ENCODE results near the gene CISD3.

CISD3 gene, protein sequence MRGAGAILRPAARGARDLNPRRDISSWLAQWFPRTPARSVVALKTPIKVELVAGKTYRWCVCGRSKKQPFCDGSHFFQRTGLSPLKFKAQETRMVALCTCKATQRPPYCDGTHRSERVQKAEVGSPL

DNA sequence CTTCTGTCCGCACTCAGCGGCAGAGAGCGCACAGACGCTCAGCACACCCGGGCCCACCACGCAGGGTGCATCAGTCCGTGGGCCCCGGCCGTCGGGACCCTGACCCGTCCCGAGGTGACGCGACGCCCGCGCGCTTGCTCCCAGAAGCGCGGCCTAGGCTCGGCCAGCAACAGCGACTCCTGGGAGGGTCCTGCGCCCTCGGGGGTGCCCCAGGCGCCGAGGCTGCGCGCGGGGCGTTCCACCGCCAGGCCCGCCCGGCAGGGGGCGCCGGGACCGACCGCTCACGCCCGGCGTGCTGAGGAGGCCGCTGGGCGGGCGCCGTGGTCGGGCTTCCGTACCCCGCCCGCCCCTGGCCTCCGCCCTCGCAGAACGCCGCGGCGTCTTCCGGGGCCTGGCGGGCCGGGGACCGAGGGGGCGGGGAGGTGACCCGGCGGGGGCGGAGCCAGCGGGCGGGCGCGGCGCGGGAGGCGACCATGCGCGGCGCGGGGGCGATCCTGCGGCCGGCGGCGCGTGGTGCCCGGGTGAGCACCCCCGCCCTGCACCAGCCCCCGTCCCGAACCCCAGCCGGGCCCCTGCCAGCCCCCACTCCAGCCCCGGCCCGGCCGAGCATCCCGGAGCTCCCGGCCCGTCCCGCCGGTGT lies at the start of gene CISD3:
Gene CISD3 (plus strand): TSS at position 456 of the 640 bp plus-strand sequence. CDS start 18 bp downstream, at position 474.
- no peak for FAIRE-seq
- DNase-seq (ENCODE audit: insufficient read length, low spot score), result peak; percentile 92

DNA sequence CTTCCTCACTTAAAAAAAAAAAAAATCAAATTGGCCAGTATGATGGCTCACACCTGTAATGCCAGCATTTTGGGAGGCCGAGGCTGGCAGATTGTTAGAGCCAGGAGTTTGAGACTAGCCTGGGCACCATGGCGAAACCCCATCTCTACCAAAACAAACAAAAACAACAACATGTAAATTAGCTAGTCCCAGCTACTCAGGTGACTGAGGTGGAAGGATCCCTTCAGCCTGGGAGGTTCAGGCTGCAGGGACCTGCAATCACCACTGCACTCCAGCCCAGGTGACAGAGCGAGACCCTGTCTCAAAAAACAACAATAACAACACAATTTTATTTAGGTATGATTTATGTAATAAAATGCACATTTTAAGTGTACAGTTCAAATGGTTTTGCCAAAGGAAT lies 49.0 kb upstream of the CISD3 start:
- FAIRE-seq (no peak), DNase-seq (ENCODE audit: insufficient read length, low spot score) (no peak)

DNA sequence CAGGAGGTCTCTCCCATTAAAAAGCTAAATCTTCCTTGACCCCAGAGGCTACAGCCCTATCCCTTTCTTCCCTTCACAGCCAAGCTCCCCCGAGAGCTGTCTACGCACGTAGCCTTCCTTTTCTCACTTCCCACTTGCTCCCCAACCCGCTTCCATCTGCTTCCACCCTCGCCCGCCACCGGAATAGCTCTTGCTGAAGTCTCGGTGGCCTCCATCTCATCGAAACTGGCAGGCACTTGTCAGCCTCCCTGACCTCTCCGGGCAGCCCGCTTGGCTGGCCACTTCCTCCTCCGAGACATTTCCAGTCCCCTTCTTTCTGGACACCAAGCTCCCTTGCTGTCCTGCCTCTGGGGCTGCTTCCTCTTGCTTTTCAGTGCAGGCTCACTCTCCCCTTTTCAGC lies 44.6 kb upstream of the CISD3 start:
- FAIRE-seq, result no peak
- DNase-seq (ENCODE audit: insufficient read length, low spot score), result no peak

DNA sequence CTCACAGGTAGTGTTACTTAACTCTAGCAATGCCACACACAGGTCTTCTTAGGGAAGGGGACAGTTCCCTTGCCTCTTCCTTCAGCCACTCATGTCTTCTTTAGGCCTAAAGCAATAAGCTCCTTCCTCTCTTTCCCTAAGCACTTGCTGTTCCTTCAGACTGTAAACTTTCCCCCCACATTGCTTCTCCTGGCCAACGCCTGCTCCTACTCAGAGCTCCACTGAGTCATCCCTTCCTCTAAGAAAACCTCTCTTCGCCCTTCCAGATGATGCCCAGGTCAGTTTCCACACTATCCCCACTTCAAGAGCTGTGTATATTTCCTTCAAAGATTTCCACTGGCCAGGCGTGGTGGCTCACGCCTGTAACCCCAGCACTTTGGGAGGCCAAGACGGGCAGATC lies 42.9 kb upstream of the CISD3 start:
- DNase-seq (ENCODE audit: insufficient read length, low spot score) (no peak), FAIRE-seq (no peak)

DNA sequence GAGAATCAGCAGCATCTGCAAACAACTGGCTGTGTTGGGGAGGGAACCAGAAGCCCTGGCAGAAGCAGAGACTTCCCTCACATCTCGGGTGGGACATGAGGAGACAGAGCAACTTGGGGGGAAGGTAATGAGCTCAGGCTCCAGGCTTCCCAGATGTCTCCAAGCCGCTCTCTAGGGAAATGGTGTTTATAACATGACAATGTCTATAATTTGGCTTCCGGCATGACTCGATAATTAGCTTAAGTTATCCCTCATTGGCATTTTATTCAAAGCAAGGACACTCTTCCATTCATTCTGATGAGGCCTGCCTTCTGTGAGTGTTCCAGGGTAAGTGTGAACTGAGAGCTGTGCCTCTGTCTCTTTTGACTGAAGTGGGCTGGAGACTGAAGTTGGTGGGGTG lies 39.8 kb upstream of the CISD3 start:
- DNase-seq (ENCODE audit: insufficient read length, low spot score), result no peak
- no peak for FAIRE-seq

DNA sequence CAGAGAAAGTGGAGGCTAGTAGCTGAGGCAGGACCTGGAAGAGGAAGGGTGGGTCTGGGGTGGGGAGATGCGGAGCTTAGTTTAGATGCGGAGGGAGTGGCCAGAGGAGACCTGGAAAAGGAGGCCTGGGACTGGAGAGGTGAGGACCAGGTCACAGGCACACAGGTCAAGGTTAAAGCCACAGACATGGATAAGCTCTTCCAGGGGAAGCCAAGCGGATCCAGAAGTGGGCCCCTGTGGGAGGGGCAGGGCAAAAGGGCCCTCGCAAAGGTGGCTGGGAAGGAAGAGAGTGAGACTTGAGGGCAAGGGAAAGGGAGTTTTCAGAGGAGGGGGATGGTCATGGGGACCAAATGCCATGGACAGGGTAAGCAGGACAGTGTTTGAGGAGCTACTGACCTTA lies 39.0 kb upstream of the CISD3 start:
- DNase-seq (ENCODE audit: insufficient read length, low spot score), result no peak
- FAIRE-seq, result no peak

DNA sequence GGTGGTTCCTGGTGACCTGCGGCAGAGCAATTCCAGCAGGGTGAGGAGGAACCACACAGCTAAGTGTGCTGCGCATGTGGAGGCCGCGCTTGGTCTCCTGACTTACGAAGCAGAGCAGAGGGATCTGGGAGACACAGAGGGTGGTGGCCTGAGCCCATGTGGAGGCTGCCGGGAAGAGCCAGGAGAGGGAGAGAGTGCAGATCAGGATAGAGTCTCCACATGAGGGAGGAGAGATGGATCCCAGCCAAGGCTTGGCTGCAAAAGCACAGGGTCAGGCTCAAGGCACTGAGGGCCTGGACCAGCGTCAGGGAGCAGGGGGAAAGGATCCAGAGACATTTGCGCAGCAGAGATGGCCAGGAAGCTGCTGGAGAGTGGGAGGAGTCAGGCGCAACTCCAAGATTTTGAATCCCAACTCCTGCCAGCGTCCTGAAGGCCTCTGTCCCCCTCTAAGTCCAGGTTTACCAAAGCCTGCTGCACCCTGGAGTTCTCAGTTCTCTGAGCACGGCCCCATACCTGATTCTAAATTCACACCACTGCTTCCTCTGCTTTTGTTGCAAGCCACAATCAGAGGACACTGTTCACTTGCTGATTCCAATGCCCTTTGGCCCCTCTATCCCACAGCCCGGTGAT lies 36.3 kb upstream of the CISD3 start:
- DNase-seq (ENCODE audit: insufficient read length, low spot score), result no peak
- FAIRE-seq, result no peak

DNA sequence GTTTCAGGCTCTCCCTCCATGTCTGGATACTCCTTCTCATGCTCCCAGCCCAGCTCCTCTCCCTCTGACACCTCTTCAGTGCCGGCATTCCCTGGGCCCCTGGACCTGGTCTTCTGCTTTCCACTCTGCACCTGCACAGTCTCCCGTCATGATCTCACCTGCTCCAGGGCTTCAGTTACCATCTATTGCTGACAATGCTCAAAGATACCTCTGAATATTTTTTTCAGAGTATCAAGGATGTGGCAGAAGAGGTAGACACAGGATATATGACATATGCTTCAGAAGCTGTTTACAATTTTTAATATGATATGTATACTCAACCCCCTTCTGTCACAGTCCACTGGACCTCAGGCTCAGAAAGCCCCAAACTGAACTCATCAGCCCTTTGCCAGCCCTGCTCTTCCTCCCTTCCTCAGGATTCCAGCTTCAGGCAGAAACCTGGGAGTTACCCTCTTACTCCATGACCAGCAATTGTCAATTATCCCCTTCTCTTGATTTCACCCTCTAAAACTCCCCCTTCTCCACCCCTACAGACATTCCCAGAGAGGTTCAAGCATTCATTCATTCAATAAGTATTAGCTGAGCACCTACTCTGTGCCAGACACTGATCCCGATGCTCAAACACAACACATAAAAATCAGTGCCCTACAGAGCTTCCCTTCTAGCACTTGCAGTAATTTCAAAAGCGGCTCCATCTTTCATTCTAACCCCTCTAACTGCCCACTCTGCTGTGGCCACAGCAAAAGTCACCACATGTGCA lies 32.9 kb upstream of the CISD3 start:
- DNase-seq (ENCODE audit: insufficient read length, low spot score) (no peak), FAIRE-seq (no peak)

DNA sequence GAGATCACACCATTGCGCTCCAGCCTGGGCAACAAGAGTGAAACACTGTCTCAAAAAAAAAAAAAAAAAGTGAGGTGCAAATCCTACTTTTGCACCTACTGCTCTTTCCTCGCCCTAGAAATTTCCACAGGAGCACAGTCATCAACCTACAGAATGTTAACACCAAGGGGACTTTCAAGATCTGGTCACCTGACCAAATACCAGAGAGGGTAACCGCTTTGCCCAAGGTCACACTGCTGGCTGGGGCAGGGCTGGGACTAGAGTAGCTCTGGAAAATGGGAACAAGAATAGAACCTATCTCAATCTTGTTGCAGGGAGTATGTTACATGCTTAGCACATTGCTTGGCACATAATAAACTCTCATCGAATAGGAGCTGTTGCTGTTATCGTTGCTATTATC lies 31.4 kb upstream of the CISD3 start:
- FAIRE-seq (no peak), DNase-seq (ENCODE audit: insufficient read length, low spot score) (no peak)

DNA sequence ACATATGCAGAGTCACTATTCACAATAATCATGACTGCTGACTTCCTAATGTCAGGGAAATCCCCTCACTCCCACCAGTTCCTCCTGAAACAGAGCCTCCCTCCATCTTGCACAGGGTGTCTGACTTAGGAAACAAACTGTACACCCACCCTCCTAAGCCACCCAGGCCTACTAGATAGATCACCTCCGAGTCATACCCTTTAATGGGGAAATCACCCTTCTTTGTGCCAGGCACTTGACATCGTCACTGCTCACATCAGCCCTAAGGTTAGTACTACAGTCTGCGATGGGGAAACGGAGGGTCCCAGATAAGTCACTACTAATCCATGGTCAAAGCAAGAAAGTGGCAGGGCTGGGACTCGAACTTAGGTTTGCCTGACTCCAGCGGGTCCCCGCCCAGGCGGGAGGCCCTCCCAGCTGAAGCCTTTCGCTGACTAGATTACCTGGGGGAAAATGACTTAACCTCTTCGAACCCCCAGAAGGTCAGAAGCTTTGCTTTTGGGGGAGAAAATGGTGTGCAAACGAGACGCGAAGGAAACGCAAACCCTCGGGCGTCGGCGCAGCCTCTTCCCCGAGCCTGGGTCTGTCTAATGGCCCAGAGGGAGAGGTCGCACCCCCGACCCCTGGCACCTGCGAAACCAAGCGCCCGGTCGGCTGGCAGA lies 28.5 kb upstream of the CISD3 start:
- DNase-seq (ENCODE audit: insufficient read length, low spot score) (peak; percentile 63), FAIRE-seq (no peak)

DNA sequence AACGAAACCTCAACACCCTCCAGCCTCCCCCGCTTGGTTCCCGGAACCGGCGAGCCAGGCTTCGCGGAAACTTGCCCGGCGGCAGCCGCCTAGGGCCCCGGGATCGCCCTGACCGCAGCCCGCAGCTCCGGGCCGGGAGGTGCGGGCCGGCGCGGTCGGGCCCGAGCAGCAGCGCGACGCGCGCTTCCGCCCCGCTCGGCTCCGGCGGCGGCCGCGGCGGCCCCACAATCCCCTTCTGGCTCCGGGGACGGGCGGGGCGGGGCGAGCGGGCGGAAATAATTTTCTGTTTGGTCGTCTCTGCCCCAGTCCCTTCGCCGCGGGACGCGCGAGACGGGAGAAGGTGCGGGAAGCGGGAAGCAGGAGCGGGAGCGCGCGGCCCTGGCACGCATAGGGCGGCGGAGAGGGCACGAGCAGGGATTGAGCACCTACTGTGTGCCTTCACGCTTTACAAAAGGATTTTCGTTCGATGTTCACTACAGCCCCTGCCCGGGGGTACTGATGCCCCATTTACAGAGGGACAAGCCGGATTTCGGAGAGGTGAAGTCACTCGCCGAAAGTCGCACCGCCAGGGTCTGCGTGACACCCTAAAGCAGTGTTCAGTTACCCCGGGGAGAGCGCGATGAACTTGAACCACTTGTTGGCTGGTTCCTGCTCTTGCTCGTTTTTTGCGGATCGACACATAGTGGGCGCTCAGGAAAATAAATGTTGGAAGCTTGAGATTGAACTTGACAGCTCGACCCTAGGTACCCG lies 27.8 kb upstream of the CISD3 start:
- FAIRE-seq (no peak), DNase-seq (ENCODE audit: insufficient read length, low spot score) (peak; percentile 93)

DNA sequence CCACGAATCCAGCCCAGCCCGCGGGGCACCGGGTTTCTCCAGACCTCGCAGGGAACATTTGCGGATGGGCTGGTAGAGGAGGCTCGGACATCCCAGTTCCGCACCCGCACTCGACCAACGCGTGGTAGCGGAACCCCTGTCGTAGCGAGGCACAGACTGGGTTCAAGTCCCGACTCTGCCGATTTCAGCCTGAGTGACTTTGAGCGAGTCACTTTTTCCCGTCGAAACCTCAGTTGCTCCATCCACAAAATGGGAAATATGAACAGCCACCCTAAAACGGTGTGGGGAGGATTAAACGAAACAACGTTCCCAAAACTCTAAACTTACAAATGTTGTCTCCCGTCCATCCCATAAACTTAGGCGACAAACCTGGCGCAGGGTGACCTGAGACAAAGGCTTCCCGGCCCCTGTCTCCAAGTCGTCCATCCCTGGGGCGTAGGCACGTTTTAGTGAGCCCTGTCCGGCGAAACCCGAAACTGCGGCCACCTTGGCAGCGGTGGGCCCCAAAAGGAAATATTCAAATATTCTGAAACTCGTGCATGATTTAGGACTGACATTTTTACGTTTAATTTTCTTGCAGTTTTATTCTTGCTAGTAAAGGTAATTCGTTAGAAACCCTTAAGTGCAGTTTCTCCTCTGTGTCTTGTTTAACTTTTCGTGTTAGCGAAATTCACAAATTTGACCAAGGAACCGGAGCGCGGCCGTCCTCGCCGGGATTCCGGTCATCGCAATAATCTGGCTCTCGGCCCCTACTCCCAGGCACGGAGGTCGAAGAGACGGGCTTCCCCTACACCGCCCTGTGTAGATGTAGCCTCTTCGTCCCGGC lies 27.0 kb upstream of the CISD3 start:
- DNase-seq (ENCODE audit: insufficient read length, low spot score), result no peak
- FAIRE-seq, result no peak

DNA sequence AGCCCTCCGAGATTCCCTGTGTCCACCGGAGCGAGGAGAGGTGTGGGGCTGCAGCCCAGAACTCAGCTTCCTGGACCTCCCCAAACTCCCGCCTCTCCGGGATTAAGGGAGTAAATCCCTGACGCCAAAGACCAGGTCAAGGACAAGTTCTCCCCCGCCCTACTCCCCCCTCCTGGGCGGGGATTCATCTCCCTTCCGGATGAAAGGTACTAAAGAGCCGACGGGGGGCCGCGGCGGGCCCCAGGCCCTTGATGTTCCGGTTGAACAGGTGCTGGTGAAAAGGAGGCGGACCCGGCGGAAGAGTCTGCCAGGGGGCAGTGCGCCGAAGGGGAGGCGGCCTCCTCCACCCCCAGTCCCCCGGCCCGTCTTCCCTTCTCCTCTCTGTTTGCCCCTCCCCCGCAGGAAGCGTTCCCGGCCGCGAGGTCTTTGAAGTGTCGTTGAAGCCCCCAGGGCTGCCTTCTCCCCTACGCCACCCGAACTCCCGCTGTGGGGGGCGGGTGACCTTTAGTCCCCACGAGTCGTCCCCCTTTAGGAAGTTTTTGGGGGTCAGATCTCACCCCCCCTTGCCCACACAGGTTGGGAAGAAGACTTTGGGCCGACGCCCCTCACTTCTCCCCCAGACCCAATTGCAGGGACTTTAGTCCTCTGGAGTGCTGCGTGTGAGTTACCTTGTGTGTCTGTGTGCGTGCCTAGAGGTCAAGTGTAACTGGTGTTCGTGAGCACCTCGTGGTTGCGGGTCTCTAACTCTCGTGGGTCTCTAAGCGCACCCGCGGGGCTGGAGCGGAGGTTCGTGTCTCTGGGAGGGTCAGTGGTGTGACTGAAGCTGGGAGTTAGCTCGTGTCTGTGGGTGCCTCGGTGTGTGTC lies 26.2 kb upstream of the CISD3 start:
- DNase-seq (ENCODE audit: insufficient read length, low spot score), result no peak
- FAIRE-seq, result no peak

DNA sequence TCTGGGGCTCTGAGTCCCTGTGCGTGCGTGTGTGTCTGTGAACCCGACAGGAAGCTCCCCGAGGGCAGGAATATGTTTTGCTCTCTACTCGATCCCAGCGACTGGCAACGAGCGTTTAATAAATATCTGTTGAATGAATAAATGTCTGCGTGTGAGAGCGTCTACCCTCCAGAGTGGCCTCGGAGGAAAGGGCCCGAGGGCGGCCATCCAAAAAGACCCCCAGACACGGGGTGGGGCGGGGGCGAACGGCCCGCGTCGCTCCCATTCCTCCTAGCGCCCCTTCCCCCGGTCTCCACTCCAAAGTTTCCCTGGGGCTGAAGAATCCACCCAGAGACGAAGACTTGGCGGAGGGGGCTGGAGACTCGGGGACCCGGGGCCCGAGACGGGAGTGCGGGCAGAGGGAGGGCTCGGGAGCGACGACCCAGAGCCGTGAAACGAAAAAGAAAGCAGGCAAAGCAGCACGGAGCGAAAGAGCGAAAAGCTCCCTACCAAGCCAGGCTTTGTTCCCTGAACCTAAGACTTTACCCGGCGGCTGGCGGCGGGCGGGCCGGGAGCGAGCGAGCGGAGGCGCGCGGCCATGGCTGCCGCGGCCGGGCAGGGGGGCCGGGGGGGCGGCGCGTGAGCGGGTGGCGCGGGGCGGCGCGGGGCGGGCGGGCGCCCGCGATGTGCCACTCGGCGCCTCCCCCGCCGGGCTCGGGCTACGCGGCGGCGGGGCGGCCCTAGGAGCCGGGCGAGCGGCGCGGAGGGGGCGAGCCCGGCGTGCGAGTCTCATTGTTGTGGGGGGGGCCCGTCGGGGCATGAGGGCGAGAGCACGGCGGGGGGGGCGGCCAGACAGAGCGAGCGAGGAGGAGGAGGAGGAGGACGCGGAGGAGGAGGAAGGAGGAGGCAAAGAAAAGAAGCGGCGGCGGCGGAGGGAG lies 25.3 kb upstream of the CISD3 start, which contains the start of gene MLLT6:
Gene MLLT6 (plus strand): TSS at position 668 of the 917 bp plus-strand sequence. CDS start 360 bp downstream, outside the sequence.
- FAIRE-seq, result no peak
- peak; percentile 80 for DNase-seq (ENCODE audit: insufficient read length, low spot score)

DNA sequence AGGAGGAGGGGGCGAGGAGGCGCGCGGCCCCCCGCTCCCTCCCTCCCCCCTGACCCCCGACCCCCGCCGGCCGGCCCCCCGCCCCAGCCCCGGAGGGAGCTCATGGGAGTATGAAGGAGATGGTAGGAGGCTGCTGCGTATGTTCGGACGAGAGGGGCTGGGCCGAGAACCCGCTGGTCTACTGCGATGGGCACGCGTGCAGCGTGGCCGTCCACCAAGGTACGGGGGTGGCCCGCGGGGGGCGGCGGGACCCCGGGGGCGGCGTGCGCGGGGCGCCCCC lies 24.7 kb upstream of the CISD3 start:
- DNase-seq (ENCODE audit: insufficient read length, low spot score) (peak; percentile 51), FAIRE-seq (no peak)

DNA sequence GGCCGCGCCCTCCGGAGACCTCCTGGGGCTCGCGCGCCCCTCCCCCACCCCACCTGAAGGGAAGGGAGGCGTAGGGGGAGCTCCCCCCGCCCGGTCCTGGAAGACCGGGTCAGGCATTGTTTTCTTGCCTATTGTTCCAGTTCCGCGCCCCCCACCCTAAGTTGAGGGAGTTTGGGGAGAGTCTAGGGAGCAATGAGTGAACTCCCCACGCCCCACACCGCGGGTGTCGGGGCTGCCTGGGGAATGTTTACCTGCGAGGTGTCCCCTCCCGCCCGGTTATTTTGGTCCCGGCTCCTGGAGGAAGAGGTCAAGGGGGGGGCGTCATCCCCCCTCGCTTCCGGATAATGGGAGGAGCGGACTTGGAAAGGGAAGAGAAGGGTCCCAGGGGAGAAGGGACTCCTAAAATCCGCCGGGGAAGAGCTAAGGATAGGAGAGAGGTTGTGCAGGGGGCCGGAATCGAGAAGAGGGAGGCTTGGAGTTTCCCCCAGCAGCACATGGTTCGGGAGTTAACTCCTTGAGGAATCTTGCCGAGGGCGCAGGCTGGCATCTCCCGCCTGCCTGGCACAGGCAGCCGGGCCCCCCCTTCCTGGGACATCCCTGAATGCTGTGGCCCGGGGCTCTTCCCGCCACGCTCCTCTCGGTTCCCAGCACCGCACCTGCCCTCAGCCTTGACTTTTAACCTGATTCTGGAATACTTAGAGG lies 24.2 kb upstream of the CISD3 start:
- DNase-seq (ENCODE audit: insufficient read length, low spot score) (peak; percentile 80), FAIRE-seq (no peak)

Data from HTR-8/SVneo (cell line).